OCI-LY7 (cell line): ENCODE results near the gene APOB. TPM values are rescaled to one million over a fixed set of nuclear protein-coding genes. Genes with fewer than 3 reads are reported as not detected.

Source experiments
- BruUV-seq: library from RNA; stranded (reverse); fragments of 400-500 nt; replicated peaks from 2 replicates; lab custom pipeline; 2021; lab: Mats Ljungman, UMichigan
- CTCF ChIA-PET: fragments of 300-600 bp; sonication (Branson Sonifier 250); formaldehyde crosslinking; loops from one replicate; lab custom pipeline; 2022; ENCODE audit warnings: antibody characterized with exemption; ENCODE audit not compliant: unreplicated experiment; lab: Charles Lee
- POLR2A ChIA-PET: fragments of 300-600 bp; sonication (Branson Sonifier 250); formaldehyde crosslinking; loops from one replicate; lab custom pipeline; 2022; ENCODE audit warnings: antibody characterized with exemption; lab: Charles Lee
- DNase-seq: peaks from one replicate; pipeline ENCODE4 v3.0.0-alpha.2; 2015; ENCODE audit warnings: low spot score
- H2AFZ ChIP-seq: fragments of 200-600 bp; sonication (generic), shearing (Covaris generic); 2 replicates; pipeline ENCODE4 v1.6.1; 2014; ENCODE audit warnings: mild to moderate bottlenecking, antibody characterized with exemption, low read length, moderate library complexity
- H3K27ac ChIP-seq: fragments of 200-600 bp; sonication (generic); 2 replicates; pipeline ENCODE4 v1.5.1; 2014; ENCODE audit warnings: mixed run types, low read depth, mild to moderate bottlenecking, moderate library complexity, low read length, inconsistent platforms; ENCODE audit not compliant: poor library complexity, severe bottlenecking
- H3K36me3 ChIP-seq: fragments of 200-600 bp; sonication (generic); 2 replicates; pipeline ENCODE4 v1.6.1; 2014; ENCODE audit warnings: mild to moderate bottlenecking, antibody characterized with exemption, low read length, moderate library complexity, mixed read lengths; ENCODE audit not compliant: insufficient read depth
- H3K4me1 ChIP-seq: fragments of 200-600 bp; sonication (generic); 2 replicates; pipeline ENCODE4 v1.5.1; 2014; ENCODE audit warnings: mild to moderate bottlenecking, low read length; ENCODE audit not compliant: insufficient read depth, poor library complexity, severe bottlenecking
- H3K4me2 ChIP-seq: fragments of 200-600 bp; sonication (generic); 2 replicates; pipeline ENCODE4 v1.6.1; 2014; ENCODE audit warnings: mild to moderate bottlenecking, low read length
- H3K4me3 ChIP-seq: fragments of 200-600 bp; sonication (generic); 2 replicates; pipeline ENCODE4 v1.5.1; 2014; ENCODE audit warnings: mild to moderate bottlenecking, low read depth, low read length; ENCODE audit not compliant: poor library complexity, severe bottlenecking
- H3K79me2 ChIP-seq: fragments of 200-600 bp; sonication (generic); 2 replicates; pipeline ENCODE4 v1.6.1; 2016; ENCODE audit warnings: low read depth, mild to moderate bottlenecking, low read length, moderate library complexity, mixed read lengths; ENCODE audit not compliant: insufficient read depth
- H3K9me2 ChIP-seq: fragments of 200-600 bp; sonication (generic); 2 replicates; pipeline ENCODE4 v1.6.1; 2016; ENCODE audit warnings: mild to moderate bottlenecking, low read length, mixed read lengths; ENCODE audit not compliant: insufficient read depth
- H3K9me3 ChIP-seq: fragments of 200-600 bp; sonication (generic); 2 replicates; pipeline ENCODE4 v1.6.1; 2014; ENCODE audit warnings: mild to moderate bottlenecking, mixed run types, low read length, mixed read lengths
- H4K20me1 ChIP-seq: fragments of 200-600 bp; sonication (generic); 2 replicates; pipeline ENCODE4 v1.6.1; 2014; ENCODE audit warnings: mild to moderate bottlenecking, antibody characterized with exemption, low read length, moderate library complexity, mixed read lengths; ENCODE audit not compliant: insufficient read depth
- CTCF ChIP-seq: fragments of 200-600 bp; sonication (generic); conservative IDR thresholded peaks from 2 replicates; pipeline ENCODE4 v1.5.1; 2014; ENCODE audit warnings: mild to moderate bottlenecking, antibody characterized with exemption, low read length, moderate library complexity, mixed read lengths
- EZH2phosphoT487 ChIP-seq: fragments of 200-600 bp; sonication (generic); IDR thresholded peaks from 2 replicates; pipeline ENCODE4 v1.6.1; 2018; ENCODE audit warnings: low read depth, borderline replicate concordance, mild to moderate bottlenecking, mixed run types, antibody characterized with exemption, low read length, moderate library complexity, mixed read lengths
- intact Hi-C: fragments of 100-400 bp; cut with micrococcal nuclease; formaldehyde crosslinking; loops from one replicate; pipeline ENCODE4 v1.10.0; 2022; ENCODE audit not compliant: unreplicated experiment
- total RNA-seq, 2 experiments: library from RNA; depleted of rRNA in 1 of 2; stranded (reverse); fragments of >200 nt in 1 of 2; shearing (Covaris generic) in 1 of 2; gene quantifications; 2 replicates each; pipeline ENCODE4 v1.2.3, GENCODE V29; 2014 to 2022

APOB gene
- total RNA-seq, 2 experiments from 2014 or later: 0.03 TPM; not detected in 1

DNA sequence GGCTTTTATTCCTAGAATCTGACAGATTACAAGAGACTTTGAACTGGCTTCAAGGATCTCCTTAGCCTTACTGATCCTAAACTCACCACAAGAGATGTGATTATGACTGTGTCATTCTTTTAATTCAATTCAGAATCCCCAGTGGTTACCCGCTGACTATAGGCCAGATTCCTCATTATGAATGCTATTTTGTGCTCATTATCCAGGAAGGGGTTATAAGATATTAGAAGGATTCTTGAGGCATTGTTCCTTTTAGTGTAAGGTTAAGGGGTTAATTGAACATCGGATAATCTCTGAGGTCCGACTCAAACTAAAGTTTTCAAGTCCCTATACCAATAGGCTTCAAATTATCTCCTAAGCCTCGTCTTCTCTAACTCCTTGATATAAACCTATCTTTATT, 40.5 kb upstream of the APOB start:
- CTCF ChIA-PET: no interaction called here
- intact Hi-C loops: no loop called here
- Histone ChIP-seq H3K9me2 (no peaks in the 10 kb centered on the region), H4K20me1 (no peaks in the 10 kb centered on the region), H2AFZ (no peak overlapping the region), H3K9me3 (no peaks in the 10 kb centered on the region), H3K4me1 (no peaks in the 10 kb centered on the region), H3K79me2 (no peaks in the 10 kb centered on the region), H3K36me3 (no peaks in the 10 kb centered on the region), H3K4me3 (no peak overlapping the region), H3K27ac (no peak overlapping the region), H3K4me2 (no peak overlapping the region)
- BruUV-seq: no TSS peak
- DNase-seq: no peak
- POLR2A ChIA-PET: interaction anchor here (0.6 to 1.4 kb wide), 2 partner anchors 11 to 147 kb away, joined by 3 read pairs; no protein-coding TSS in a partner anchor
- TF ChIP-seq CTCF: no peak
- no peak for TF ChIP-seq EZH2phosphoT487

DNA sequence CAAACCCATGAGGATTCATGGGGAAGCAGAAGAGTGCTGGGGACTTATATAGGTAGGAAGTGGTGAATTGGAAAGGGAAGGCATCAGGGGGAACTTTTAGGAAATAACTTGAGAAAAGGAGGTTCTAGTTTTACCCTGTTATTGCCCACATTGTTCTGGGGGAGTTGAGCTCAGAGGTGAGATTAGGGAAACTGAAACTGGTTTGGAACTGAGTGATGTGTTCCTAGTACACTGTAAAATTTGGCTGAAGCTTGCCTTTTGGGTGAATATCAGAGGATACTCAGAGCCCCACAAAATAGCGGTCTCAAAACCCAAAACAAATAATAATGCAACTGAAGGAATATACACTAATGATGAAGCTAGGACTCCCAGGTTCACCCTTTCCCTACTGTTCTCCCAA, 39.6 kb upstream of the APOB start:
- CTCF ChIA-PET: no interaction called here
- Histone ChIP-seq H3K9me2 (no peaks in the 10 kb centered on the region), H4K20me1 (no peaks in the 10 kb centered on the region), H3K27ac (no peak overlapping the region), H3K79me2 (no peaks in the 10 kb centered on the region), H3K4me1 (no peaks in the 10 kb centered on the region), H2AFZ (no peak overlapping the region), H3K4me2 (no peak overlapping the region), H3K36me3 (no peaks in the 10 kb centered on the region), H3K9me3 (no peaks in the 10 kb centered on the region), H3K4me3 (no peak overlapping the region)
- no peak for TF ChIP-seq CTCF
- no peak for TF ChIP-seq EZH2phosphoT487
- intact Hi-C loops: no loop called here
- POLR2A ChIA-PET: interaction anchor here (0.7 kb wide), 1 partner anchor 29 kb away, joined by 3 read pairs; no protein-coding TSS in a partner anchor
- DNase-seq: no peak
- no TSS peak for BruUV-seq

DNA sequence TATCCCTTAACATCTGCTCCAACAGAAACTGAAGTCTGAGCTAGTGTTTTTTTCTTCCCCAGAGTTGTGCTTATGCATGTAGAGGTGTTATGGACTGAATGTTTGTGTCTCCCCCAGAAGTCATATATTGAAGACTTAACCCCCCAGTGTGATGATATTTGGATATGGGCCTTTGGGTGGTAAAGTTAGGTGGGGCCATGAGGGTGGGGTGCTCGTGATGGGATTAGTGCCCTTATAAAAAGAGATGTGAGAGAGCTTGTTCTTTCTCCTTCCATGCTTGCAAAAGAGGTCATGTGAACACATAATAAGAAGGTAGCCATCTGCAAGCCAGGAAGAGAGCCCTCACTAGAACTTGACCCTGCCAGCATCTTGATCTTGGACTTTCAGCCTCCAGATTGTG, 34.4 kb upstream of the APOB start:
- Histone ChIP-seq H3K4me2 (no peak overlapping the region), H4K20me1 (no peaks in the 10 kb centered on the region), H3K9me2 (no peaks in the 10 kb centered on the region), H3K79me2 (no peaks in the 10 kb centered on the region), H3K36me3 (no peaks in the 10 kb centered on the region), H3K27ac (no peak overlapping the region), H2AFZ (no peak overlapping the region), H3K4me1 (no peaks in the 10 kb centered on the region), H3K4me3 (no peak overlapping the region), H3K9me3 (no peaks in the 10 kb centered on the region)
- CTCF ChIA-PET: no interaction called here
- POLR2A ChIA-PET: no interaction called here
- no peak for DNase-seq
- no TSS peak for BruUV-seq
- TF ChIP-seq CTCF: no peak
- TF ChIP-seq EZH2phosphoT487: no peak
- intact Hi-C loops: no loop called here
